TTC549 (cell line): Measurements from ENCODE around the gene LRRC57.

Experiments used
- FAIRE-seq: peaks from 2 replicates; lab custom pipeline; 2012; peaks lifted over from hg19 to GRCh38; lab: Jason Lieb, UNC

LRRC57 gene

GRCh38 chr15:42490671-42491538, 57.7 kb downstream of the LRRC57 start, which contains the start of gene ZNF106:
TSS of gene ZNF106 (minus strand) at chr15:42491141. CDS start at chr15:42472289, 18,852 bp downstream.
- FAIRE-seq: no peak

- no peak for FAIRE-seq
Measured at GRCh38 chr15:42490291-42490670, 58.3 kb downstream of the LRRC57 start.
